ENCODE data around the gene GREB1.

Gene GREB1

GRCh38 chr2:11533278-11534070 is at the start of gene GREB1:
Gene GREB1, plus strand, starts transcription at chr2:11534045. Its CDS starts 22,570 bp downstream, at chr2:11556615.
- peak in 1 of 2 experiments; percentile 5 for DNase-seq (ENCODE audit: low read depth in 2 of 2)

GRCh38 chr2:11488809-11489208 is 45.0 kb upstream of the GREB1 start:
- no peak for DNase-seq (ENCODE audit: low read depth in 2 of 2)

- DNase-seq (ENCODE audit: low read depth in 2 of 2): no peak
Observed at GRCh38 chr2:11490194-11490593, 43.7 kb upstream of the GREB1 start.

- DNase-seq (ENCODE audit: low read depth in 2 of 2): no peak
Observed at GRCh38 chr2:11491348-11491933, 42.4 kb upstream of the GREB1 start.

GRCh38 chr2:11492244-11492643 is 41.6 kb upstream of the GREB1 start:
- no peak for DNase-seq (ENCODE audit: low read depth in 2 of 2)

GRCh38 chr2:11492720-11493119 is 41.1 kb upstream of the GREB1 start:
- DNase-seq (ENCODE audit: low read depth in 2 of 2): no peak

GRCh38 chr2:11493282-11493681 is 40.6 kb upstream of the GREB1 start:
- DNase-seq (ENCODE audit: low read depth in 2 of 2): no peak

- no peak for DNase-seq (ENCODE audit: low read depth in 2 of 2)
Observed at GRCh38 chr2:11494310-11494709, 39.5 kb upstream of the GREB1 start.

- no peak for DNase-seq (ENCODE audit: low read depth in 2 of 2)
Observed at GRCh38 chr2:11495844-11496681, 37.8 kb upstream of the GREB1 start.

GRCh38 chr2:11498543-11499034 is 35.3 kb upstream of the GREB1 start:
- DNase-seq (ENCODE audit: low read depth in 2 of 2): no peak

- no peak for DNase-seq (ENCODE audit: low read depth in 2 of 2)
Observed at GRCh38 chr2:11499081-11499743, 34.6 kb upstream of the GREB1 start.

GRCh38 chr2:11500702-11501303 is 33.0 kb upstream of the GREB1 start:
- no peak for DNase-seq (ENCODE audit: low read depth in 2 of 2)

- no peak for DNase-seq (ENCODE audit: low read depth in 2 of 2)
Observed at GRCh38 chr2:11502740-11503292, 31.0 kb upstream of the GREB1 start.

GRCh38 chr2:11503354-11503927 is 30.4 kb upstream of the GREB1 start:
- no peak for DNase-seq (ENCODE audit: low read depth in 2 of 2)

- DNase-seq (ENCODE audit: low read depth in 2 of 2): no peak
Observed at GRCh38 chr2:11505652-11506610, 27.9 kb upstream of the GREB1 start.

- DNase-seq (ENCODE audit: low read depth in 2 of 2): no peak
Observed at GRCh38 chr2:11506611-11506969, 27.3 kb upstream of the GREB1 start.

- DNase-seq (ENCODE audit: low read depth in 2 of 2): no peak
Observed at GRCh38 chr2:11507517-11507916, 26.3 kb upstream of the GREB1 start.

- no peak for DNase-seq (ENCODE audit: low read depth in 2 of 2)
Observed at GRCh38 chr2:11508279-11508678, 25.6 kb upstream of the GREB1 start.

- no peak for DNase-seq (ENCODE audit: low read depth in 2 of 2)
Observed at GRCh38 chr2:11509657-11510360, 24.0 kb upstream of the GREB1 start.

Data from fibroblast of skin of left biceps (primary cell).